ENCODE data around the gene DGKH.
"Not testable (repeated sequence)": the region's sequence is repeated elsewhere in the genome, so short reads cannot be mapped to it uniquely, and the experiment has no call there.

The DGKH gene

GRCh38 chr13:42218576-42218975 is 170.1 kb downstream of the DGKH start:
- H3K27me3 ChIP-seq (replicated peaks), result no peaks in the 10 kb centered on the region
- in situ Hi-C loops (cut with HindIII; ENCODE audit: low pct_ligation_motif_present, low sequenced_read_pairs), result no loop called here
- peaks cover 33% of the 10 kb centered on the region for H3K36me3 ChIP-seq (replicated peaks)
- TF ChIP-seq CTCF (IDR thresholded peaks at IDR 0.05; ENCODE audit: low read depth, low read length, missing control alignments), result no peak
- no peak overlapping the region for H3K4me3 ChIP-seq (ENCODE audit: low read depth, low read length)
- no peak overlapping the region for H3K27ac ChIP-seq
- DNase-seq, result no peak

GRCh38 chr13:42219051-42219450 is 170.6 kb downstream of the DGKH start:
- H3K36me3 ChIP-seq (replicated peaks), result peaks cover 29% of the 10 kb centered on the region

GRCh38 chr13:42219876-42220275 is 171.4 kb downstream of the DGKH start:
- no peak overlapping the region for H3K4me3 ChIP-seq (ENCODE audit: low read depth, low read length)
- DNase-seq, result no peak
- in situ Hi-C loops (cut with HindIII; ENCODE audit: low pct_ligation_motif_present, low sequenced_read_pairs), result no loop called here
- TF ChIP-seq CTCF (IDR thresholded peaks at IDR 0.05; ENCODE audit: low read depth, low read length, missing control alignments), result no peak
- peaks cover 25% of the 10 kb centered on the region for H3K36me3 ChIP-seq (replicated peaks)
- no peak overlapping the region for H3K27ac ChIP-seq
- no peaks in the 10 kb centered on the region for H3K27me3 ChIP-seq (replicated peaks)

More at GRCh38 chr13:42219051-42219450, 170.6 kb downstream of the DGKH start:
- no peaks in the 10 kb centered on the region for H3K27me3 ChIP-seq (replicated peaks)
- no peak for TF ChIP-seq CTCF (IDR thresholded peaks at IDR 0.05; ENCODE audit: low read depth, low read length, missing control alignments)
- DNase-seq, result no peak
- H3K27ac ChIP-seq, result no peak overlapping the region
- in situ Hi-C loops (cut with HindIII; ENCODE audit: low pct_ligation_motif_present, low sequenced_read_pairs), result no loop called here
- H3K4me3 ChIP-seq (ENCODE audit: low read depth, low read length), result no peak overlapping the region

- H3K27ac ChIP-seq, result no peak overlapping the region
- H3K4me3 ChIP-seq (ENCODE audit: low read depth, low read length), result no peak overlapping the region
- in situ Hi-C loops (cut with HindIII; ENCODE audit: low pct_ligation_motif_present, low sequenced_read_pairs), result no loop called here
- H3K36me3 ChIP-seq (replicated peaks), result peaks cover 27% of the 10 kb centered on the region
- no peak for DNase-seq
- TF ChIP-seq CTCF (IDR thresholded peaks at IDR 0.05; ENCODE audit: low read depth, low read length, missing control alignments), result no peak
- H3K27me3 ChIP-seq (replicated peaks), result no peaks in the 10 kb centered on the region
Observed at GRCh38 chr13:42221121-42221765, 172.8 kb downstream of the DGKH start.

GRCh38 chr13:42223681-42224080 is 175.2 kb downstream of the DGKH start:
- H3K36me3 ChIP-seq (replicated peaks), result peaks cover 28% of the 10 kb centered on the region
- in situ Hi-C loops (cut with HindIII; ENCODE audit: low pct_ligation_motif_present, low sequenced_read_pairs), result no loop called here
- no peak for TF ChIP-seq CTCF (IDR thresholded peaks at IDR 0.05; ENCODE audit: low read depth, low read length, missing control alignments)
- no peak overlapping the region for H3K27ac ChIP-seq
- no peak overlapping the region for H3K4me3 ChIP-seq (ENCODE audit: low read depth, low read length)
- DNase-seq, result no peak
- H3K27me3 ChIP-seq (replicated peaks), result no peaks in the 10 kb centered on the region

GRCh38 chr13:42225051-42225450 is 176.6 kb downstream of the DGKH start:
- in situ Hi-C loops (cut with HindIII; ENCODE audit: low pct_ligation_motif_present, low sequenced_read_pairs), result no loop called here
- no peak overlapping the region for H3K27ac ChIP-seq
- DNase-seq, result no peak
- no peak overlapping the region for H3K4me3 ChIP-seq (ENCODE audit: low read depth, low read length)
- no peak for TF ChIP-seq CTCF (IDR thresholded peaks at IDR 0.05; ENCODE audit: low read depth, low read length, missing control alignments)
- H3K27me3 ChIP-seq (replicated peaks), result no peaks in the 10 kb centered on the region
- peaks cover 22% of the 10 kb centered on the region for H3K36me3 ChIP-seq (replicated peaks)

- H3K36me3 ChIP-seq (replicated peaks), result peaks cover 11% of the 10 kb centered on the region
- H3K27me3 ChIP-seq (replicated peaks); H3K4me3 ChIP-seq (ENCODE audit: low read depth, low read length); H3K27ac ChIP-seq; DNase-seq; in situ Hi-C loops (cut with HindIII; ENCODE audit: low pct_ligation_motif_present, low sequenced_read_pairs): not testable (repeated sequence)
Observed at GRCh38 chr13:42226759-42227158, 178.3 kb downstream of the DGKH start.

All from brain microvascular endothelial cell (primary cell).